Measurements from ENCODE around the gene WFIKKN1. TPM values are rescaled to one million over a fixed set of nuclear protein-coding genes. Genes with fewer than 3 reads are reported as not detected.

Gene WFIKKN1
- total and polyA plus RNA-seq, 2 of the 13 experiments (the other 11 are each of a cell fraction or from before 2014, with no cell fraction given): 1.7 to 4.9 TPM

DNA sequence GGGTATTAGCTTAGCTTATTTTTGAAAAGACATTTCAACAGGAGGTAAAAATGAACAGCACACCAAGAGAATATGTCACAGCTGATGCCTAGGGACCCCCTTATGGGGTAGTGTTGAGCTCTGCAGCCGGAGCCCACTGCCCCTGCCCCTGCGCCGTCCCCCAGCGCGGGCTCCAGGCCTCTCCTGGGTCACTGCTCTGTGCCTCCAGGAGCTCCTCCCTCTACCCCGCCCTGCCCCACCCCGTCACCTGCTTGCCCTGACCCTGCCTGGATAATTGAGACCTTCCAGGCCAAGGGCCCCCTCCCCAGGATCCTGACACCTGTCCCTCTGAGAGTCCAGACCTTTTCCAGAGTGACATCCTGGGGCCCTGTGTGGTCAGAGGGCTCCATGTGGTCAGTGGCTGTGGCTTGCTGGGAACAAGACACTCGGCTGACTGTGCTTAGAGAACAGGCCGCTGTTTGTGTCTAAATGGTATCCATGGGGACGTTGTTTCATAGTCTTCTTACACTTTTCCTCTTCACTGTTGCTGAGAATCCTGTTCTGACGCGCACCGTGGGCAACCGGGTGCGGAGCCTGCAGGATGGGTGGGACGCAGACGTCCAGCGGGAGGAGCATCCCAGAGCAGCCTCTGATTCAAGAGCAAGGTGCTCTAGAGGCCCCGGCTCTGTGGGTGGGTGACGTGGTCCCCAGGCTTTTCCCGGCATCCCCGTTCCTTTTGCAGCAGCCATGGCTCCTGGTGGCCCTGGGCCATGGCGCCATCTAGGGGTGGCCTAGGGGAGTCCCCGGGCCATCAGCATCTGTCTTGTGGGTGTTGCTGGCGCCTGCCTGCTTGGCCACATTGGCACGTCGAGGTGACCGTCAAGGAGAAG is 20.0 kb upstream of the WFIKKN1 start (continued):
- TF ChIP-seq ZNF318 (CRISPR knock-in tag; IDR thresholded peaks at IDR 0.05): no peak
- no peak for TF ChIP-seq PCBP2 (optimal IDR thresholded peaks at IDR 0.05; ENCODE audit: low read depth, low read length, poor library complexity, severe bottlenecking)
- no peak; the same call in 1 of the 2 replicates for TF ChIP-seq MEF2D (CRISPR knock-in tag; IDR thresholded peaks at IDR 0.05)
- no peak for TF ChIP-seq DNMT1 (CRISPR knock-in tag; IDR thresholded peaks at IDR 0.05)
- TF ChIP-seq ZFP36L2 (CRISPR knock-in tag; IDR thresholded peaks at IDR 0.05): no peak
- TF ChIP-seq TBX3 (IDR thresholded peaks at IDR 0.05; ENCODE audit: borderline replicate concordance): no peak
- TF ChIP-seq ZNF567 (CRISPR knock-in tag; IDR thresholded peaks at IDR 0.05; ENCODE audit: borderline replicate concordance): no peak
- 0 out of 2 replicates have a peak, but pooled peaks have one; percentile 24 for TF ChIP-seq RXRB (CRISPR knock-in tag; IDR thresholded peaks at IDR 0.05; ENCODE audit: borderline replicate concordance)
- TF ChIP-seq ZNF674 (CRISPR knock-in tag; IDR thresholded peaks at IDR 0.05; ENCODE audit: low read depth): no peak
- TF ChIP-seq HOXD1 (CRISPR knock-in tag; IDR thresholded peaks at IDR 0.05): no peak
- TF ChIP-seq, protein P1, sequence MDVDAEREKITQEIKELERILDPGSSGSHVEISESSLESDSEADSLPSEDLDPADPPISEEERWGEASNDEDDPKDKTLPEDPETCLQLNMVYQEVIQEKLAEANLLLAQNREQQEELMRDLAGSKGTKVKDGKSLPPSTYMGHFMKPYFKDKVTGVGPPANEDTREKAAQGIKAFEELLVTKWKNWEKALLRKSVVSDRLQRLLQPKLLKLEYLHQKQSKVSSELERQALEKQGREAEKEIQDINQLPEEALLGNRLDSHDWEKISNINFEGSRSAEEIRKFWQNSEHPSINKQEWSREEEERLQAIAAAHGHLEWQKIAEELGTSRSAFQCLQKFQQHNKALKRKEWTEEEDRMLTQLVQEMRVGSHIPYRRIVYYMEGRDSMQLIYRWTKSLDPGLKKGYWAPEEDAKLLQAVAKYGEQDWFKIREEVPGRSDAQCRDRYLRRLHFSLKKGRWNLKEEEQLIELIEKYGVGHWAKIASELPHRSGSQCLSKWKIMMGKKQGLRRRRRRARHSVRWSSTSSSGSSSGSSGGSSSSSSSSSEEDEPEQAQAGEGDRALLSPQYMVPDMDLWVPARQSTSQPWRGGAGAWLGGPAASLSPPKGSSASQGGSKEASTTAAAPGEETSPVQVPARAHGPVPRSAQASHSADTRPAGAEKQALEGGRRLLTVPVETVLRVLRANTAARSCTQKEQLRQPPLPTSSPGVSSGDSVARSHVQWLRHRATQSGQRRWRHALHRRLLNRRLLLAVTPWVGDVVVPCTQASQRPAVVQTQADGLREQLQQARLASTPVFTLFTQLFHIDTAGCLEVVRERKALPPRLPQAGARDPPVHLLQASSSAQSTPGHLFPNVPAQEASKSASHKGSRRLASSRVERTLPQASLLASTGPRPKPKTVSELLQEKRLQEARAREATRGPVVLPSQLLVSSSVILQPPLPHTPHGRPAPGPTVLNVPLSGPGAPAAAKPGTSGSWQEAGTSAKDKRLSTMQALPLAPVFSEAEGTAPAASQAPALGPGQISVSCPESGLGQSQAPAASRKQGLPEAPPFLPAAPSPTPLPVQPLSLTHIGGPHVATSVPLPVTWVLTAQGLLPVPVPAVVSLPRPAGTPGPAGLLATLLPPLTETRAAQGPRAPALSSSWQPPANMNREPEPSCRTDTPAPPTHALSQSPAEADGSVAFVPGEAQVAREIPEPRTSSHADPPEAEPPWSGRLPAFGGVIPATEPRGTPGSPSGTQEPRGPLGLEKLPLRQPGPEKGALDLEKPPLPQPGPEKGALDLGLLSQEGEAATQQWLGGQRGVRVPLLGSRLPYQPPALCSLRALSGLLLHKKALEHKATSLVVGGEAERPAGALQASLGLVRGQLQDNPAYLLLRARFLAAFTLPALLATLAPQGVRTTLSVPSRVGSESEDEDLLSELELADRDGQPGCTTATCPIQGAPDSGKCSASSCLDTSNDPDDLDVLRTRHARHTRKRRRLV (CRISPR knock-in tag; IDR thresholded peaks at IDR 0.05): no peak
- TF ChIP-seq ZFAT (CRISPR knock-in tag; conservative IDR thresholded peaks at IDR 0.05): no peak
- TF ChIP-seq HHEX (CRISPR knock-in tag; IDR thresholded peaks at IDR 0.05): no peak
- TF ChIP-seq SRSF1 (optimal IDR thresholded peaks at IDR 0.05; ENCODE audit: low read depth, low read length): no peak
- TF ChIP-seq ZNF557 (CRISPR knock-in tag; IDR thresholded peaks at IDR 0.05): no peak
- no peak for TF ChIP-seq NONO (IDR thresholded peaks at IDR 0.05)
- no peak for TF ChIP-seq NONO (CRISPR knock-in tag; conservative IDR thresholded peaks at IDR 0.05)
